Body of pancreas (tissue), 2 donors: ENCODE measurements around the gene DPY19L2. TPM values are rescaled to one million over a fixed set of nuclear protein-coding genes. Genes with fewer than 3 reads are reported as not detected.

Source experiments
- total RNA-seq, 2 donors: library from RNA; depleted of rRNA; stranded (reverse); fragments of >200 nt; gene quantifications; one replicate each; pipeline ENCODE4 v1.1.0, GENCODE V29; 2016

The DPY19L2 gene
- total RNA-seq, 2 donors from 2014 or later, result 5.2 to 5.6 TPM

Other genes starting within 250 kb of the DPY19L2 start
- gene RXYLT1, start 111.4 kb upstream of the DPY19L2 start, total RNA-seq, result 10 to 100 TPM in 1 of 2 donors, 1 to 10 TPM in 1; 8.6 to 17.5 TPM
- 10 to 100 TPM in 1 of 2 donors, 1 to 10 TPM in 1; 8.8 to 14.8 TPM for gene SRGAP1, start 176.2 kb upstream of the DPY19L2 start, total RNA-seq